Bronchial epithelial cell (primary cell): ENCODE data around the gene PPP1R14C. TPM values are rescaled to one million over a fixed set of nuclear protein-coding genes. Genes with fewer than 3 reads are reported as not detected.

ENCODE experiments used
- DNase-seq: peaks from one replicate; pipeline ENCODE4 v3.0.0-alpha.2; 2010; ENCODE audit warnings: low read depth
- FAIRE-seq: peaks from 2 replicates; lab custom pipeline; 2011; peaks lifted over from hg19 to GRCh38; lab: Jason Lieb, UNC
- H3K27me3 ChIP-seq: 2 replicates; pipeline ENCODE4 v1.5.1; 2011; ENCODE audit warnings: low read length; ENCODE audit not compliant: control insufficient read depth, insufficient read depth
- H3K36me3 ChIP-seq: 2 replicates; pipeline ENCODE4 v1.5.1; 2011; ENCODE audit warnings: low read length; ENCODE audit not compliant: control insufficient read depth, insufficient read depth
- H3K4me3 ChIP-seq: 2 replicates; pipeline ENCODE4 v1.5.1; 2011; ENCODE audit warnings: mild to moderate bottlenecking, low read depth, low read length, control low read depth
- total RNA-seq: library from RNA; depleted of rRNA; stranded (reverse); fragments of >200 nt; gene quantifications from 2 replicates; pipeline ENCODE4 v1.2.1, GENCODE V29; 2014
- TF ChIP-seq, protein P1 (sequence below): IDR thresholded peaks from 2 replicates; pipeline ENCODE4 v1.5.1; 2011; ENCODE audit warnings: mild to moderate bottlenecking, moderate library complexity, low read length, control low read depth, inconsistent platforms; ENCODE audit not compliant: insufficient read depth, severe bottlenecking

PPP1R14C gene
- total RNA-seq, 1 donor from 2014 or later, result 72.1 TPM

DNA sequence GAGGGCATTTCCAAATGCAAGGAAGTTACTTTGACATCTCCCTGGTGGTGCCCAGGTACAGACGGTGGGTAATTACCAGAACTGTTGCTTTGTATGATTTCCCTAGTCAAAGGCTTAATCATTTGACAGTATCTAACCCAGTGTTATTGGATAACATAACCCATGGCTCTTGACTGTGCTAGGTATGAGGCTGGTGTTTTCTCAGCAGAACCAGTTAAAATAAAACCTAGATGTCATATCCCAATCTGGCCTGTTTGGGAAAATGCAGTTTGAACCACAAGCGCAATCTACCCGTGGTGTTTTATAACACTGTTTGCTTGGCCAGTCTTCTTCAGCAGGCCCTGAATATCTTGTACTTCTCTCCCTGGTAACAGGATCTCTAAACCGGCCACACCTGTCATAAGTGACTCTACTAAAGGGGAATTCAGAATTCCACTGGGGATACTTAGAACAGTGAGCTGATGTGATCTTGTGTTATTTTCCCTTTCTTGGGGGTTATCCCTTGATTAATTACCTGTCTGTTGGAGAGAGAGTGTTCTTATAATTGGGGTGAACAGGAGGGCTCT is 32.8 kb downstream of the PPP1R14C start:
- DNase-seq, result no peak
- Histone ChIP-seq H3K36me3 (peaks cover 8% of the 10 kb centered on the region), H3K27me3 (no peaks in the 10 kb centered on the region), H3K4me3 (no peak overlapping the region)
- FAIRE-seq, result no peak
- TF ChIP-seq, protein P1, sequence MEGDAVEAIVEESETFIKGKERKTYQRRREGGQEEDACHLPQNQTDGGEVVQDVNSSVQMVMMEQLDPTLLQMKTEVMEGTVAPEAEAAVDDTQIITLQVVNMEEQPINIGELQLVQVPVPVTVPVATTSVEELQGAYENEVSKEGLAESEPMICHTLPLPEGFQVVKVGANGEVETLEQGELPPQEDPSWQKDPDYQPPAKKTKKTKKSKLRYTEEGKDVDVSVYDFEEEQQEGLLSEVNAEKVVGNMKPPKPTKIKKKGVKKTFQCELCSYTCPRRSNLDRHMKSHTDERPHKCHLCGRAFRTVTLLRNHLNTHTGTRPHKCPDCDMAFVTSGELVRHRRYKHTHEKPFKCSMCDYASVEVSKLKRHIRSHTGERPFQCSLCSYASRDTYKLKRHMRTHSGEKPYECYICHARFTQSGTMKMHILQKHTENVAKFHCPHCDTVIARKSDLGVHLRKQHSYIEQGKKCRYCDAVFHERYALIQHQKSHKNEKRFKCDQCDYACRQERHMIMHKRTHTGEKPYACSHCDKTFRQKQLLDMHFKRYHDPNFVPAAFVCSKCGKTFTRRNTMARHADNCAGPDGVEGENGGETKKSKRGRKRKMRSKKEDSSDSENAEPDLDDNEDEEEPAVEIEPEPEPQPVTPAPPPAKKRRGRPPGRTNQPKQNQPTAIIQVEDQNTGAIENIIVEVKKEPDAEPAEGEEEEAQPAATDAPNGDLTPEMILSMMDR, result no peak

DNA sequence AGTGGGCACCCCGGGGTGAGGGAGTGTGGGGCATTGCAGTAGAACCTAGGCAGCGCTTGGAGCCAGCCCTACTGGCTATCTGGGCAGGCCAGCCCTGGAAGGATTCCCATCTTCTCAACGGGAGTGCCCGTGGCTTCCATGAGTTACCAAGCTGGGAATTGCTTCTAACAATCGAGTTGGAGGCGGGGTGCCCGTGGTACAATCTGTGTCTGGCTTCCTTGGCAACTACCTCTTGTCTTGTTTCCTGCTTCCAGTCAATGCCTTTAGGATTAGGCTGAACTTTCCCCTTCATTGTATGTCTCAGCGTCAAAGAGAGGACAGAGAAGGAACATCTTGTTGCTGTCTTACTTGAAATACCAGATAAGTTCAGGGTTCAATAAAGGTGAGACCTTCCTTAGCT is 33.3 kb downstream of the PPP1R14C start:
- H3K36me3 ChIP-seq, result peaks cover 8% of the 10 kb centered on the region
- TF ChIP-seq, protein P1, result no peak
- H3K27me3 ChIP-seq, result no peaks in the 10 kb centered on the region
- FAIRE-seq, result no peak
- DNase-seq, result no peak
- H3K4me3 ChIP-seq, result no peak overlapping the region

DNA sequence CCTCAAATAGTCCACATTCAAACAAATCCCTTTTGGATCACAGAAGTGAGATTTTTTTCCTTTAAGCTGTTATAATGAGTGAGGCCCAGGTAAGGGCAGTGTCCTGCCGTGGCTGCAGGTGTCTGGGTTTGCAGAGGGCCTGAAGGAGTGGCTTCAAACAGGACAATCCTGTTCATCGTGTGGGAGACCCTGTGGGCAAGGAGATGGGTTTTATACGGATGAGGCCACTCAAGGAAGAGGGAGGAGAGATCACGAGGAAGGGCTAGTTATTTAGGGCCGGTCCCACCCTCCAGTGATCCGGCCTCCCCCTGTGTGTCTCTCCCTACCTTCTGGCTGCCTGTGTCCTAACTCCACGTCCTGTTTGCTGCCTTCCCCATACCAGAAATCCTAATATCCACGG is 33.8 kb downstream of the PPP1R14C start:
- no peak for FAIRE-seq
- Histone ChIP-seq H3K4me3 (no peak overlapping the region), H3K27me3 (no peaks in the 10 kb centered on the region), H3K36me3 (peaks cover 8% of the 10 kb centered on the region)
- DNase-seq, result no peak
- TF ChIP-seq, protein P1, result no peak

DNA sequence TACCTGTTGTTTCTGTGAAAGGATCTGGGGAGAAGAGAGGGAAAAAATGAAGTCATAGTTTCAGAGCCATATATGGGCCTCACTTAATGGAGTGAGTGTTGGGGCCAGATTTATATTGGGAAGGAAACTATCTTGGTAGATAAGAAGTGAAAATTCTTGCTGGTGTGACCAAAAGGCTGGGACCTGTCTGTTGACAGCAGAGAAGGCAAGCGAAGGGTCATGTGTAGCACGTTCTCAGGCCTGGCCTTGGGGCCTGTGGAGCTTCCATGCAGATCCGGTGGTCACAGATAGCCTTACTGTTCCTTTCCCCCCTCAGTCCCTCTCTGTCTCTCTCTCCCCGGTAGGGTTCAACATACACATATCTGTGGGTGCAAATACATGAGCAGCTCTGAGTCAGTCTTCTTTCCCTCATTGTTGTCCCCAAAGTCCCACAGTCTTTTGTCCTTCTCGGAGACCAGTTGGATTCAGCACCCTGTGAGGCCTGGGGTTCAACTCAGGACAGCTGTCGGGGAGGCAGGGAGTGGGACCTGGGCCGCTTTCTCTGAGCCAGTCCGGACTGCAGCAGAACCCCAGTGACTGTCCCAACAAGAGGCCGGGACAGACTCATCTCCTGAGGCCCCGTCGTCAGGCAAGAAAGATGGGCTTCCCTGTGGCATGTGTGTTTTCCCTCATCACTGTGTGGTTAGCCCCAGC is 34.6 kb downstream of the PPP1R14C start:
- TF ChIP-seq, protein P1, result no peak
- no peaks in the 10 kb centered on the region for H3K27me3 ChIP-seq
- FAIRE-seq, result no peak
- no peak for DNase-seq
- H3K36me3 ChIP-seq, result peaks cover 8% of the 10 kb centered on the region
- no peak overlapping the region for H3K4me3 ChIP-seq

DNA sequence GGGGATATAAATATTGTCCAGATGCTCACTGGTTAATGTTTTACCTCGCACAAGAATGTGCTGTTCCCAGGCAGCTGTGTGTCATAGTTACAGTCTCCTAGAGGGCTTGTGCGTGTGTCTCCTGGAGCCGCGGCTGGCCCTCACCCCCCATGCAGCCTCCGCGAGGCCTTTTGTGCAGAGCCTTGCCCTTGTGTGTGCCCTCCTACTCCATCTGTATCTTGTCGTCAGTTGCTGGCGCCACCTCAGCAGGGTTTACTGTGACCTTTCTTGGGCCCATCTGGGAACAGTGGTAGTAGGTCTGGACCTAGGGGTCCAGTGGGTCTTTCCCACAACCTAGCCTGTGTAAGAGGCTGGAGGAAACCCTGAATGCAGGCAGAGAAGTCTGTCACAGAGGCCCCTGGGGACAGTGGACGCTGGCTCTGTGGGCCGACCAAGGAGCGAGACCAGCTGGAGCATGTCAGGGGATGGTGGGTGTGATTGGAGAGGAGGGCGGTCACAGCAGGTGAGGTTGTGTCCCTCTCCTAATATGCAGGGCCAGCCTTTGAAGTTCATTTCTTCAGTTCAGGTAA is 35.2 kb downstream of the PPP1R14C start:
- H3K27me3 ChIP-seq, result no peaks in the 10 kb centered on the region
- TF ChIP-seq, protein P1, result no peak
- DNase-seq (no peak), FAIRE-seq (no peak)
- H3K36me3 ChIP-seq, result peaks cover 8% of the 10 kb centered on the region
- H3K4me3 ChIP-seq, result no peak overlapping the region
